GM21360 (cell line): Measurements from ENCODE around the gene ASB11.

Source experiments
- ATAC-seq: cut with Tn5 transposase; IDR thresholded peaks from one replicate; pipeline ENCODE4 v1.9.1; 2021; ENCODE audit warnings: mild to moderate bottlenecking, moderate library complexity; ENCODE audit not compliant: unreplicated experiment

ASB11 gene, protein sequence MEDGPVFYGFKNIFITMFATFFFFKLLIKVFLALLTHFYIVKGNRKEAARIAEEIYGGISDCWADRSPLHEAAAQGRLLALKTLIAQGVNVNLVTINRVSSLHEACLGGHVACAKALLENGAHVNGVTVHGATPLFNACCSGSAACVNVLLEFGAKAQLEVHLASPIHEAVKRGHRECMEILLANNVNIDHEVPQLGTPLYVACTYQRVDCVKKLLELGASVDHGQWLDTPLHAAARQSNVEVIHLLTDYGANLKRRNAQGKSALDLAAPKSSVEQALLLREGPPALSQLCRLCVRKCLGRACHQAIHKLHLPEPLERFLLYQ

GRCh38 chrX:15315509-15315908 is at the start of gene ASB11:
TSS of gene ASB11 (minus strand) at chrX:15315640. CDS start at chrX:15315605, 35 bp downstream.
- ATAC-seq = no peak

GRCh38 chrX:15359701-15360100 is 44.3 kb upstream of the ASB11 start:
- no peak for ATAC-seq

DNA sequence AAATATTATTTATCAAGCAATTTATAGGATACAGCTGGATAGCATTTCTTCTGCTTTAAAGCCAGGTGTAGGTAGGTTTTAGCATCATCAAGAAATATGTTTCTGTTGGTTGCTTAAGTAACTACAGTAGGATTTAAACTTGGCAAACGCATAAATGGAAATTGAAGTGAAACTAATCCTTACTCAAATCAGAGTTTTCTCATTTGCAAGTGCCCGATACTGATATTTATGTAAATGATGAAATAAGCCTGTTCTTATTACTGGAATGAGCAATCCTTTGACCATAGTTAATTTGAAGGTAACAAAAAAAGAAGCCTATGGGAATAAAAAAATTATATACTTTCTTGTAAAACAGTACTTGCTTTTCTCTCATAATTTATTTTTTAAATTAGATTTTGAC is 43.1 kb upstream of the ASB11 start:
- no peak for ATAC-seq

- no peak for ATAC-seq
These were observed 41.0 kb upstream of the ASB11 start for GRCh38 chrX:15356444-15356843.

DNA sequence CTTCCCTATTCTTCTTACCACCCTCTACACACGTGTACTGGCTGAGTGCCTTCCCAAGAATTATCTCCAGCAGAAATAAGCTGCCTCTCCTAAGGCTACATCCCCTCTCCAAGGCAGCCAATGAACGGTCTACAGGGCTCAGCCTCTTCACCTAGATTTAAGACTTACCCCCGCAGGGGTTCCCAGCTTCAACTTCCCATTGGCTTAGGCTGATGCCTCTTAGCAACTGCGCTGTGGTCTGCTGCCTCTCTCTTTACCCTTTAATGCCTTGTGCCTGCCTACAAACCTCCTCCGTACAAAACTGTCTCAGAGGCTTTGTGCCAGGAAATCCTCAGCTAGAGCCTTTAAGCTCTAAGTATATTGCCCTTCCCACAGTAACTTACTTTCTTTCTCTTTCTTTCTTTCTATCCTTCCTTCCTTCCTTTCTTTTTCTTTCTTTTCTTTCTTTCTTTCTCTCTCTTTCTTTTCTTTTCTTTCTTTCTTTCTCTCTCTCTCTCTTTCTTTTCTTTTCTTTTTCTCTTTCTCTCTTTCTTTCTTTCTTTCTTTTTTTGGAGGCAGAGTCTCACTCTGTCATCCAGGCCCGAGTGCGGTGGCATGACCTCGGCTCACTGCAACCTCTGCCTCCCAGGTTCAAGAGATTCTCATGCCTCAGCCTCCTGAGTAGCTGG is 35.0 kb upstream of the ASB11 start:
- ATAC-seq = no peak

DNA sequence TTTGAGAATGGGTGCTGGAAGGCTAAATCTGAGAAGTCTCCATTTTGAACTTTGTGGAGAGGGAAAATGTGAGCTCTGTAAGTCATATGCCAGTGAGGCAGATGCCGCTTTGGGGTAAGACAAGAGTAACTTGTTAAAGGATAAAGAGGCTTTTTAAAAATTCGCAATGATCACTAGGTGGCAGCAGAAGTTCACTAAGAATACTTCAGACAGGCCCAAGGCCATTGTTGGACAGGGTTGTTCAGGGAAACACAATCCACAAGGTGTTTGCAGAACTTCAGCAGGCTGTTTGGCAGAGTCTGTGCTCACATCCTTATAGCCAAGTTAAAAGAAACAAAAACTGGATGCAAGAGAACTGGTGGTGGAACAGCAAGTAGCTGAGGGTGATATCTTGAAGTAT is 33.6 kb upstream of the ASB11 start:
- no peak for ATAC-seq

GRCh38 chrX:15345976-15346375 is 30.5 kb upstream of the ASB11 start:
- ATAC-seq = no peak

- ATAC-seq = no peak
These were observed 28.7 kb upstream of the ASB11 start for GRCh38 chrX:15344106-15344505.

- no peak for ATAC-seq
These were observed 27.6 kb upstream of the ASB11 start for GRCh38 chrX:15343075-15343476.

GRCh38 chrX:15340867-15341266 is 25.4 kb upstream of the ASB11 start:
- ATAC-seq = no peak

GRCh38 chrX:15336023-15336413 is 20.6 kb upstream of the ASB11 start:
- ATAC-seq = no peak

DNA sequence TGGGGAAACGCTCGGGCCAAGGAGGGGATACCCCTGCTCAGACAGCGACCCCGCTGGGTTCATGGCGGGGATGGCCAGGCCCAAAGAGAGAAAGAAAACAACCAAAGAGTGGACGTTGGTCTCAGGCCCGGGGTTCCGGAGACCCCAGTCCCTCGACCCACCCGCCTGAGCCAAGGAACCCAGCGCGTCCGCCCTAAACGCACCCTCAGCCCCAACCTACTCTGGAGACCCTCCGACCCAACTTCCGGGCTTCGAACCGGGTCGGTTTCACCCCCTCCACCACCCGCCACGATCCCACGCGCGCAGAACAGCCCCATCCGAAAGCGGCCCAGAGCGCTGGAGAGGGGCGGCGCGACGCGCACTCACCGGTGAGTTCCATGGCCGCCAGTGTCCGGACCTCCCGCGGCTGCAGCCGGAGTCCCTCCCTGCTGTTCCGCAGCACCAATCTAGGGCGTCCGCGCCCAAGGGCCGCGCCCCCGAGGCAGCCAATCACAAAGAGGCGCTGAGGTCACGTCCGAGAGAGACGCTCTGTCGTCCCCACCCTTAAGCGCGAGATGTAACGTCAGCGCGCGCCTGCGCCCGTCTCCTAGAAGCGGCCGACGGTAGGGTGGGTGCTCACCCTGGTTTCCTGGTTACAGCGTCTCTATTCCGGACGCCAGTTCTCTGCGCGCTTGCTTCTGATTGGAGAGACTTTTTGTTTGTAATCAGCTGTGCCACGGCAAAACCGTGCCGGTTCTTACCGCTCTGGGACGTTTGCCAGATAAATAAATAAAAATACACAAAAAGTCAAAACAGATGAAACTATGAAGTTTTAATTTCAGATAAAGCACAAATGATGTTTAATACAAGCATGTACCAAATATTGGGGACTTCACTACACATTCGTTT is 19.9 kb upstream of the ASB11 start, which contains the start of gene PIGA:
PIGA (minus strand) TSS at position 389 of the 888 bp plus-strand sequence. CDS start 3,593 bp downstream, outside the sequence.
- peak; percentile 97 for ATAC-seq

DNA sequence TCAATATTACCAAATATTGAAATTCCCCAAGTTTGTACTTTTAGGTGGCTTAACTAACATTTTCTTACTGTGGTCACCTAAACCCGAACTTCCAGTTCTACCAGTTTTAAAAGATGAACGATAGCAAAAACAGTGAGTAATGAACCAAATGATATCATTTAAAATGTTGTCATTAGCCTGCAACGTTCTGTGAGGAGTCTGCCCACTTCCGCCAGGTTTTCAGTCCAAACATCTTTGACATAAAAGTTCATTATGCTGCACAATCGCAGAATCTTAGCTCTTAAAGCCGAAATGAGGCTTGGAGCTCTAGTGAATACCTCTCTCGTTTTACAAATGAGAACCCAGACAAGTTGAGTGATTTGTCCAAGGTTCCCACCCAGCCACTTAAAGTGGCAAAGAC is 19.1 kb upstream of the ASB11 start:
- ATAC-seq = no peak

DNA sequence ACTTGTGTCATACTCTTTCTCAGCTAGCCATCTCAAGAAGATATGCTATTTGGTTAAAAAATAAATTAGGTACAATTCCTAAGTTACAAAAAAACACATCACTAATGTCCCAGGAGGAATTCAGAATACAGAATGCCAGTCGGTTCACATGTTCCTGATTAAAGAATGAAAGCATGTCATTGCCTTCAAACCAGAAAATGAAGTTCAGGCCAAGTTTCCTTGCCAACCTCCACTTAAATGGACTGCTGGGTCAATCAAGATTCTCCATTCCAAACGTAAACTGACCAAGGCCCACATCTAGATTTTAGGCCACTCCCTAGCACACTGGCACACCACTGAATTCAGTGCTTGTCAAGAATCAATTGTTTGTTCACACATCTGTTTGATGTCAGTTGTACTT is 13.4 kb upstream of the ASB11 start:
- ATAC-seq = no peak

DNA sequence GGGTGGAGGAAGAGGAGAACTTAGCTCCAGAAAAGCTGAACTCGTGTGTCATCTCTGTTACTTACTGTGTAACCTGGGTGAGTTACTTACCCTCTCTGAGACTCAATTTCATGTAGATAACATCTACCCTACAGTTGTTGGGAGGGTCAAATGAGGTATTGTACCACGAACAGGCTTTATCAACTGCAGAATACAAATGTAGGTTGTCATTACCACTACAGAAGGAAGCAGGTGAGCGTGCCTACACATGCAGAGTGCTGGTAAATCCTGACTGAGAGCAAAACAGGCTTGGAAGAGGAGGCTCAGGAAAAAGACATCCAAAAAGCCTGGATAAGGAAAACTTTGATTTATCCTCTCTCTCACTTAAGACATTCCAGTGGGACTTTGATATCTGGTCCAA is 12.7 kb upstream of the ASB11 start:
- ATAC-seq = no peak

- ATAC-seq = no peak
These were observed 7.0 kb upstream of the ASB11 start for GRCh38 chrX:15322472-15322871.

- ATAC-seq = no peak
These were observed 6.6 kb upstream of the ASB11 start for GRCh38 chrX:15322072-15322471.

DNA sequence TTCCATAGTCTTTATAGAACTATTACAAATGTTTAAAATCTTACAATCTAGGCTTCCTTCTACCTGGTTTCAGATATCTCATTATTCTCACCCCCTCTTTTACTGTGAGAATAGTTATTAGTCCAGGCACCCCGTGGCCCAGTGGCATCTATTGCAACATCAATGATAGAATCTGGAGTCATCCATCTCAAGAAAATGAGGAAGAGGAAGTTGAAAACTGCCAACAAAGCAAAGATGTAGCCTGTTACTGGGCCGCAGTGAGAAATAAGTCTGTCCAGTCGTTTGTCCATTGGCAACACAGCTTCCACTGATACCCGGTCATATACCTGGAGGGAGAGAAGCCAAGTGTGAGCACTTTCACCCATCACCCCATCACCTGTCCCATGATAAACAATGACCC is 6.0 kb upstream of the ASB11 start:
- ATAC-seq = no peak

GRCh38 chrX:15320297-15320696 is 4.9 kb upstream of the ASB11 start:
- no peak for ATAC-seq

DNA sequence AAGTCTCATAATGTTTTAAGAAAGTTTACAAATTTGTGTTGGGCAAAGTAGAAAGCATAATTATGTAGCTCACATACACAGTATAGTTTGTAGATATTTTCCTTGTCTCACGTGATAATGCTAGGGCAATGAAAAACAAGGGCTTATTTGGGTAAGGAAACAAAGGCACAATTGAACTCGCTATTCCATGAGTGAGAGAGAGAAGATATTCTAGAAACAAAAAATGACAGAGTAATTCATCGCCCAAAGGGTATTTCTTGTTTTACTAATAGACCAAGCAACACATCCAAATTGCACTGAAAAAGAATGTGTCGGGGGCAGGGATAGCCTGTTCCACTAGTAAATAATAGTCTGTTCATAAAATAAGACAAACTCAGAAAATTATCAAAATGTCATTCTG is 3.6 kb upstream of the ASB11 start:
- ATAC-seq = no peak

DNA sequence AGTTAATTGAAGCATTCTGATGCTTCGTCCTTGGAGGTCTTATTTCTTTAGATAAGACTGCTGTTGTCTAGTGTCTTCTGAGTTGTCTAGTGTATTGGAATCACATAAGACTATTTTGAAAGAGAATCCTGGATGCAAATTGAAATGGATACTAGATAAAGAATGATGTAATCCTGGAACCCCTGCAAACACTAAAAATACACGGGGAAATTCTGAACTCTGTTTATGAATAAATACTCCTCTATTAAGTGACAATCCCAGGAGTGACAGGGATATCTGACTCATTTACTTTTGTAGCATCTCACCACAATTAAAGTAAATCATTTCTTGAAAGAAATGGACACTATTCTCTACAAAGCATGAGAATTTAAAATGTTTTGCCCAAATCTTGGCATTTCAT is 968 bp downstream of the ASB11 start:
- ATAC-seq = no peak

GRCh38 chrX:15311119-15311518 is 4.3 kb downstream of the ASB11 start:
- ATAC-seq = no peak
